ENCODE data around the gene PERM1. TPM values are rescaled to one million over a fixed set of nuclear protein-coding genes. Genes with fewer than 3 reads are reported as not detected.

PERM1 gene
- total RNA-seq, 2 experiments from 2014 or later: not detected

DNA sequence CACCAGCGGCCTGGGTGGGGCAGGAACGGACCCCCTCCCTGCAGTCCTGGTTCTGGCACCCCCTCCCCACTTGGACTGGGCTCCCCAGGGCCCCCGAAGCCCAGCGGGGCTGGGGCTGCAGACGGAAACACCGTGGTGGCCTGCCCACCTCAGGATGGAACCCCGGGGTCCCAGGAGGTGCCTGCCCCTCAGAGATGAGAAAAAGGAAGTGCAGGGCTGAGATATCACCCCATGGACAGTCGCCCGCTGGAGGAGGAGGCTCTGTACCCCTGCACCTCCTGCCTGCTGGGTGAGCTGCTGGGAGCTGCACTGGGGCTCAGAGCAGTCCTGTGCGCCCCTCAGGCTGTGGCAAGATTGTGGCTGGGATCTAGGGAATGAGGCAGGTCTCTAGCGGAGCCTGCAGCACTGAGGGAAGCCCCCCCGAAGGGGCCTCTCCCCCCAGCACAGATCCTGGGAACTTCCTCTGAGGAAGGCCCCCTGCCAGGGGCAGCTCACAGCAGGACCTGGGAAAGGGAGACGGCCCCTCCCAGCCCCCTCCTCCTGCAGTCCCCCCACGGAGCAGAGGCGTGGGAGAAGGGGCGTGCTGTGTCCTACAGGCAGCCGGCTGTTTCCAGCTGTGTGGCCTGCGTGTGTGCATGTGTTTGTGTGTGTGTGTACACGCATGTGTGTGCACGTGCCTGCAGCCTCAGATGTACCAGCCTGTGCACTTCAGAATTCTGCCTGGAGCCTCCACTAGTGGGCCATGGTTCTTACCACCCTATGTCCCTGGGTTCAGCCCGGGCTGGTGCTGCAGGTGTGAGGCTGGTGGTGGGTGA, 44.9 kb upstream of the PERM1 start:
- Mint-ChIP-seq H3K9me3 (no peaks in the 10 kb centered on the region), H3K4me3 (no peak overlapping the region), H3K27ac (no peak overlapping the region), H3K36me3 (ENCODE audit: low read depth) (no peaks in the 10 kb centered on the region), H3K4me1 (ENCODE audit: low read depth) (peaks cover 11% of the 10 kb centered on the region), H3K27me3 (peaks cover 5% of the 10 kb centered on the region)
- no peak for ATAC-seq (ENCODE audit: poor library complexity)
- Histone ChIP-seq H3K27ac (ENCODE audit: low read depth in 1 of 2, low read length in 2 of 2) (no peak overlapping the region), H3K4me1 (ENCODE audit: insufficient read depth, low read length) (peaks cover 11% of the 10 kb centered on the region), H3K9me3 (ENCODE audit: control insufficient read depth in 1 of 2, insufficient read depth in 1 of 2, low read length in 2 of 2) (peaks cover 0 to 4% of the 10 kb centered on the region in 2 experiments), H3K36me3 (ENCODE audit: insufficient read depth, low read length) (no peaks in the 10 kb centered on the region), H3K4me3 (ENCODE audit: low read length) (no peak overlapping the region), H3K27me3 (ENCODE audit: control insufficient read depth in 1 of 2, insufficient read depth in 2 of 2, low read length in 2 of 2) (peaks cover 2 to 5% of the 10 kb centered on the region in 2 experiments)
- intact Hi-C loops (cut with DNase I, micrococcal nuclease): no loop called here
- no peak for DNase-seq
- ChIA-PET POLR2A (no interaction called here), CTCF (no interaction called here)
- TF ChIP-seq, protein P1, sequence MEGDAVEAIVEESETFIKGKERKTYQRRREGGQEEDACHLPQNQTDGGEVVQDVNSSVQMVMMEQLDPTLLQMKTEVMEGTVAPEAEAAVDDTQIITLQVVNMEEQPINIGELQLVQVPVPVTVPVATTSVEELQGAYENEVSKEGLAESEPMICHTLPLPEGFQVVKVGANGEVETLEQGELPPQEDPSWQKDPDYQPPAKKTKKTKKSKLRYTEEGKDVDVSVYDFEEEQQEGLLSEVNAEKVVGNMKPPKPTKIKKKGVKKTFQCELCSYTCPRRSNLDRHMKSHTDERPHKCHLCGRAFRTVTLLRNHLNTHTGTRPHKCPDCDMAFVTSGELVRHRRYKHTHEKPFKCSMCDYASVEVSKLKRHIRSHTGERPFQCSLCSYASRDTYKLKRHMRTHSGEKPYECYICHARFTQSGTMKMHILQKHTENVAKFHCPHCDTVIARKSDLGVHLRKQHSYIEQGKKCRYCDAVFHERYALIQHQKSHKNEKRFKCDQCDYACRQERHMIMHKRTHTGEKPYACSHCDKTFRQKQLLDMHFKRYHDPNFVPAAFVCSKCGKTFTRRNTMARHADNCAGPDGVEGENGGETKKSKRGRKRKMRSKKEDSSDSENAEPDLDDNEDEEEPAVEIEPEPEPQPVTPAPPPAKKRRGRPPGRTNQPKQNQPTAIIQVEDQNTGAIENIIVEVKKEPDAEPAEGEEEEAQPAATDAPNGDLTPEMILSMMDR (IDR thresholded peaks at IDR 0.05): no peak

DNA sequence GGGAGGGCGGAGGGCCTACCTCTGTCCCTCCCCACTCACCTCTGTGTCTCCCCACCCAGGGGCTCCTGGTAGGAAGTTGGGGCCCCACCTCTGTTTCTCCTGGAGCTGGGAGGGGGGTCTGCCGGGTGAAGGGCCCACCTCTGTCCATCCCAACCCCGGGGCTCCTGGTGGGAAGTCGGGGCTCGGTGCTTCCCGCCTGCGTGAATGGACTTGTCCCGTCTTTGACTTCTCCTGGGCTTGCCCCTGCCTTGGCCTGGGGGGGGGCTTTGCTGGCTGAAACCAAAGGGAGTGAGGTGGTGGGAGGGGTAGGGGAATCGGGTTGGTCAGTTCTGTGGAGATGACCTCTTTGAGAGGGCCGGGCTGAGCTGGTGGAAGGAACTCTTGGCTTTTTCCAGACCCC, 43.8 kb upstream of the PERM1 start:
- H3K4me1 Mint-ChIP-seq (ENCODE audit: low read depth): peaks cover 11% of the 10 kb centered on the region
- DNase-seq (no peak), ATAC-seq (ENCODE audit: poor library complexity) (no peak)
- no peak overlapping the region for H3K27ac Mint-ChIP-seq
- Histone ChIP-seq H3K36me3 (ENCODE audit: insufficient read depth, low read length) (no peaks in the 10 kb centered on the region), H3K4me1 (ENCODE audit: insufficient read depth, low read length) (peaks cover 21% of the 10 kb centered on the region), H3K27ac (ENCODE audit: low read depth in 1 of 2, low read length in 2 of 2) (no peak overlapping the region), H3K27me3 (ENCODE audit: control insufficient read depth in 1 of 2, insufficient read depth in 2 of 2, low read length in 2 of 2) (peaks cover 0 to 2% of the 10 kb centered on the region in 2 experiments), H3K4me3 (ENCODE audit: low read length) (no peak overlapping the region), H3K9me3 (ENCODE audit: control insufficient read depth in 1 of 2, insufficient read depth in 1 of 2, low read length in 2 of 2) (no peaks in the 10 kb centered on the region)
- H3K4me3 Mint-ChIP-seq: no peak overlapping the region
- intact Hi-C loops (cut with DNase I, micrococcal nuclease): no loop called here
- no peaks in the 10 kb centered on the region for H3K36me3 Mint-ChIP-seq (ENCODE audit: low read depth)
- H3K9me3 Mint-ChIP-seq: no peaks in the 10 kb centered on the region
- CTCF ChIA-PET: no interaction called here
- TF ChIP-seq, protein P1 (IDR thresholded peaks at IDR 0.05): no peak
- peaks cover 5% of the 10 kb centered on the region for H3K27me3 Mint-ChIP-seq
- POLR2A ChIA-PET: no interaction called here

DNA sequence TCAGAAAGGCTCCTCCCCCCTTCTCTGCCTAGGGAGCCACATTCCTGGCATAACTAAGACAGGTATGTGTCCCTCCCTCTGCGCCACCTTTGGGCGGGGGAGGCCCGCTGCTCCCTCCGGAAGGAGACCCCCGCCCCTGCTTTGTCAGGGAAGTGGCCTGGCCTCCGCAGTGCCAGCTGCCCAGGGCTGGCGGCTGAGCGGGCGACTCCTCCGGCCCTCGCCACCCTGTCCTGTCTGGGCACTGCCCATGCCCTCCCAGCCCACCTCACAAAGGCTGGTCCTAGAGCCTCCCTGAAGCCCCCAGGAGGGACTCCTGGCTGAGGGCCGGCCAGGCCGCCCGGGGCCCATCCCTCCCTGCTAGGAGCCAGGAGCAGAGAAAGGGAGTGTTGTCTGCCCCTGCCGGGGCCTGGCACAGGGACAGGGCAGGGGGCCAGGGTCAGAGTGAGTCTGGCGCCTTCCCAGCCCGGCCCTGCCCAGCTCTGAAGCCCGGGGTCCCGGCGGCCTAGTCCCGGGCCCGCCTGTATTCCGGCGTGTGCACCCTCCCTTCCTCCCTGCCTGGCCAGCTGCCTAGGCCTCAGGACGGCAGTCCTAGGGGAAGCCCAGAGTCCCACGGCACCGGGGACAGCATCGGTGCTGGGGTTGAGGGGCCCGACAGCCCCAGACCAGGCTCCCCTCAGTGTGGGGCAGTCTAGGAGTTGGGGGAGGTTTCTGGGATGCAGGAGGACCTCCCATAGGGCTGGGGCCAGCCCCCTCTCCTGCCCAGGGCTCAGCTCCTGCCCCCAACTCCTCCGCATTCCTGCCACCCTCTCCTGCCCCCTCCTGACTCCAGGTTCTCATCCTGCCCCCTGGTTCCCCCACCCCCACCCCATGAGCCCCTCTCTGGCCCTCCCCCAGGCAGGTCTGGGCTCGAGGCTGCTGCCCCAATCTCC, 43.1 kb upstream of the PERM1 start:
- Histone ChIP-seq H3K36me3 (ENCODE audit: insufficient read depth, low read length) (no peaks in the 10 kb centered on the region), H3K4me1 (ENCODE audit: insufficient read depth, low read length) (peaks cover 24% of the 10 kb centered on the region), H3K4me3 (ENCODE audit: low read length) (no peak overlapping the region), H3K9me3 (ENCODE audit: control insufficient read depth in 1 of 2, insufficient read depth in 1 of 2, low read length in 2 of 2) (no peaks in the 10 kb centered on the region), H3K27ac (ENCODE audit: low read depth in 1 of 2, low read length in 2 of 2) (no peak overlapping the region), H3K27me3 (ENCODE audit: control insufficient read depth in 1 of 2, insufficient read depth in 2 of 2, low read length in 2 of 2) (peaks cover 0 to 2% of the 10 kb centered on the region in 2 experiments)
- peaks cover 11% of the 10 kb centered on the region for H3K4me1 Mint-ChIP-seq (ENCODE audit: low read depth)
- intact Hi-C loops (cut with DNase I, micrococcal nuclease): no loop called here
- H3K27ac Mint-ChIP-seq: no peak overlapping the region
- no peaks in the 10 kb centered on the region for H3K36me3 Mint-ChIP-seq (ENCODE audit: low read depth)
- ATAC-seq (ENCODE audit: poor library complexity) (no peak), DNase-seq (no peak)
- no peak overlapping the region for H3K4me3 Mint-ChIP-seq
- peaks cover 5% of the 10 kb centered on the region for H3K27me3 Mint-ChIP-seq
- H3K9me3 Mint-ChIP-seq: no peaks in the 10 kb centered on the region
- CTCF ChIA-PET: no interaction called here
- POLR2A ChIA-PET: no interaction called here
- TF ChIP-seq, protein P1 (IDR thresholded peaks at IDR 0.05): no peak
